Keratinocyte (primary cell): ENCODE data around the gene FTO. TPM values are rescaled to one million over a fixed set of nuclear protein-coding genes. Genes with fewer than 3 reads are reported as not detected.

Experiments
- DNase-seq: peaks from one replicate; pipeline ENCODE4 v3.0.0-alpha.2; 2011; ENCODE audit warnings: low read depth, missing footprints, low spot score
- FAIRE-seq: peaks from 2 replicates; lab custom pipeline; 2011; peaks lifted over from hg19 to GRCh38; lab: Jason Lieb, UNC
- H2AFZ ChIP-seq: 2 replicates; pipeline ENCODE4 v1.6.0; 2012; ENCODE audit warnings: low read length, control low read depth, inconsistent platforms; ENCODE audit not compliant: control insufficient read depth
- H3K27ac ChIP-seq: 2 replicates; pipeline ENCODE4 v1.5.1; 2011; ENCODE audit warnings: low read length; ENCODE audit not compliant: control insufficient read depth, insufficient read depth
- H3K27me3 ChIP-seq: 3 replicates; pipeline ENCODE4 v1.6.0; 2011; ENCODE audit warnings: low read length; ENCODE audit not compliant: control insufficient read depth, insufficient read depth; ENCODE audit errors: extremely low read depth
- H3K36me3 ChIP-seq, 2 experiments: 2 replicates in 1 of 2; 3 replicates in 1 of 2; pipeline ENCODE4 v1.5.1; 2011; ENCODE audit warnings: low read length in 2 of 2, mild to moderate bottlenecking in 1 of 2; ENCODE audit not compliant: control insufficient read depth in 2 of 2, insufficient read depth in 2 of 2; ENCODE audit errors: extremely low read depth in 1 of 2
- H3K4me1 ChIP-seq: 3 replicates; pipeline ENCODE4 v1.5.1; 2011; ENCODE audit warnings: low read length; ENCODE audit not compliant: control insufficient read depth, insufficient read depth; ENCODE audit errors: extremely low read depth
- H3K4me2 ChIP-seq: 3 replicates; pipeline ENCODE4 v1.6.0; 2011; ENCODE audit warnings: low read depth, low read length; ENCODE audit not compliant: control insufficient read depth, insufficient read depth; ENCODE audit errors: extremely low read depth
- H3K4me3 ChIP-seq, 3 experiments: fragments of 200-600 bp in 1 of 3; sonication (generic) in 1 of 3; 2 replicates in 2 of 3; 3 replicates in 1 of 3; pipeline ENCODE4 v1.5.1; 2011 to 2016; ENCODE audit warnings: low read length in 3 of 3, mild to moderate bottlenecking in 3 of 3, control low read depth in 2 of 3, inconsistent platforms in 1 of 3, low read depth in 1 of 3, mixed read lengths in 1 of 3, mixed run types in 1 of 3, moderate library complexity in 1 of 3; ENCODE audit not compliant: control insufficient read depth in 2 of 3, insufficient read depth in 2 of 3; ENCODE audit errors: extremely low read depth in 1 of 3
- H3K79me2 ChIP-seq: 2 replicates; pipeline ENCODE4 v1.6.0; 2012; ENCODE audit warnings: low read length; ENCODE audit not compliant: control insufficient read depth, insufficient read depth
- H3K9ac ChIP-seq: 3 replicates; pipeline ENCODE4 v1.6.0; 2011; ENCODE audit warnings: low read length; ENCODE audit not compliant: control insufficient read depth, insufficient read depth; ENCODE audit errors: extremely low read depth
- H3K9me1 ChIP-seq: 3 replicates; pipeline ENCODE4 v1.6.0; 2011; ENCODE audit warnings: low read length; ENCODE audit not compliant: control insufficient read depth, insufficient read depth; ENCODE audit errors: extremely low read depth
- H3K9me3 ChIP-seq: 2 replicates; pipeline ENCODE4 v1.5.1; 2012; ENCODE audit warnings: low read depth, low read length; ENCODE audit not compliant: control insufficient read depth
- H4K20me1 ChIP-seq: 3 replicates; pipeline ENCODE4 v1.6.0; 2011; ENCODE audit warnings: low read length; ENCODE audit not compliant: control insufficient read depth, insufficient read depth; ENCODE audit errors: extremely low read depth
- EZH2 ChIP-seq: IDR thresholded peaks from one replicate; pipeline ENCODE4 v1.6.1; 2012; ENCODE audit warnings: inconsistent platforms, mild to moderate bottlenecking, low read length, moderate library complexity
- dilution Hi-C: fragments of 300-500 bp; cut with MboI; formaldehyde crosslinking; loops from one replicate; pipeline ENCODE4 v1.7.0; 2020; ENCODE audit warnings: low sequenced_read_pairs; ENCODE audit not compliant: extremely low pct_ligation_motif_present
- polyA plus RNA-seq, 5 experiments: library from polyadenylated mRNA; depleted of rRNA in 3 of 5; stranded (reverse) in 3 of 5; stranded (forward) in 1 of 5; unstranded in 1 of 5; fragments of >200 nt; gene quantifications; 1 replicate in 1 of 5; 2 replicates in 3 of 5; 3 replicates in 1 of 5; pipeline versions ENCODE4 v1.2.1 to v1.2.3, GENCODE V29; 2011 to 2012; ENCODE audit warnings: missing spikeins in 2 of 5, low read depth in 1 of 5, low replicate concordance in 1 of 5
- TF ChIP-seq, protein P1 (sequence below), 3 experiments: IDR thresholded peaks in 1 of 3; conservative IDR thresholded peaks in 1 of 3; optimal IDR thresholded peaks in 1 of 3; 2 replicates in 2 of 3; 3 replicates in 1 of 3; pipeline versions ENCODE3 to v1.5.1; 2011; ENCODE audit warnings: low read length in 3 of 3, mild to moderate bottlenecking in 3 of 3, moderate library complexity in 2 of 3, control low read depth in 1 of 3, inconsistent platforms in 1 of 3; ENCODE audit not compliant: insufficient read depth in 2 of 3; ENCODE audit errors: extremely low read depth in 1 of 3

Gene FTO
- polyA plus RNA-seq, 1 donor (not counting 4 experiments of a cell fraction or from before 2014, with no cell fraction given), result 56.4 TPM

GRCh38 chr16:54153240-54153934 is 449.4 kb downstream of the FTO start:
- DNase-seq, result no peak
- Histone ChIP-seq H2AFZ (no peak overlapping the region), H3K4me1 (no peaks in the 10 kb centered on the region), H3K4me2 (no peak overlapping the region), H3K9me1 (no peaks in the 10 kb centered on the region), H3K4me3 (no peak overlapping the region), H3K79me2 (no peaks in the 10 kb centered on the region), H4K20me1 (no peaks in the 10 kb centered on the region), H3K27me3 (peaks cover 4% of the 10 kb centered on the region), H3K27ac (no peak overlapping the region), H3K9ac (no peak overlapping the region), H3K36me3 (no peaks in the 10 kb centered on the region), H3K9me3 (peaks cover 2% of the 10 kb centered on the region)
- FAIRE-seq, result no peak
- dilution Hi-C loops, result no loop called here
- TF ChIP-seq EZH2, result no peak
- TF ChIP-seq, protein P1, sequence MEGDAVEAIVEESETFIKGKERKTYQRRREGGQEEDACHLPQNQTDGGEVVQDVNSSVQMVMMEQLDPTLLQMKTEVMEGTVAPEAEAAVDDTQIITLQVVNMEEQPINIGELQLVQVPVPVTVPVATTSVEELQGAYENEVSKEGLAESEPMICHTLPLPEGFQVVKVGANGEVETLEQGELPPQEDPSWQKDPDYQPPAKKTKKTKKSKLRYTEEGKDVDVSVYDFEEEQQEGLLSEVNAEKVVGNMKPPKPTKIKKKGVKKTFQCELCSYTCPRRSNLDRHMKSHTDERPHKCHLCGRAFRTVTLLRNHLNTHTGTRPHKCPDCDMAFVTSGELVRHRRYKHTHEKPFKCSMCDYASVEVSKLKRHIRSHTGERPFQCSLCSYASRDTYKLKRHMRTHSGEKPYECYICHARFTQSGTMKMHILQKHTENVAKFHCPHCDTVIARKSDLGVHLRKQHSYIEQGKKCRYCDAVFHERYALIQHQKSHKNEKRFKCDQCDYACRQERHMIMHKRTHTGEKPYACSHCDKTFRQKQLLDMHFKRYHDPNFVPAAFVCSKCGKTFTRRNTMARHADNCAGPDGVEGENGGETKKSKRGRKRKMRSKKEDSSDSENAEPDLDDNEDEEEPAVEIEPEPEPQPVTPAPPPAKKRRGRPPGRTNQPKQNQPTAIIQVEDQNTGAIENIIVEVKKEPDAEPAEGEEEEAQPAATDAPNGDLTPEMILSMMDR (optimal IDR thresholded peaks at IDR 0.05 in 1 of 3, IDR thresholded peaks at IDR 0.05 in 1 of 3, conservative IDR thresholded peaks at IDR 0.05 in 1 of 3; ENCODE audit: extremely low read depth in 1 of 3, insufficient read depth in 2 of 3, low read length in 3 of 3), result no peak

GRCh38 chr16:54156349-54156748 is 452.4 kb downstream of the FTO start:
- no peaks in the 10 kb centered on the region for H3K36me3 ChIP-seq
- H3K9me1 ChIP-seq, result no peaks in the 10 kb centered on the region
- dilution Hi-C loops, result no loop called here
- H3K4me2 ChIP-seq, result no peak overlapping the region
- no peak overlapping the region for H3K27ac ChIP-seq
- no peak for TF ChIP-seq EZH2
- TF ChIP-seq, protein P1 (optimal IDR thresholded peaks at IDR 0.05 in 1 of 3, IDR thresholded peaks at IDR 0.05 in 1 of 3, conservative IDR thresholded peaks at IDR 0.05 in 1 of 3; ENCODE audit: extremely low read depth in 1 of 3, insufficient read depth in 2 of 3, low read length in 3 of 3), result no peak
- no peak for DNase-seq
- H3K4me1 ChIP-seq, result no peaks in the 10 kb centered on the region
- no peak overlapping the region for H3K9ac ChIP-seq
- FAIRE-seq, result no peak
- H3K9me3 ChIP-seq, result peaks cover 2% of the 10 kb centered on the region
- no peaks in the 10 kb centered on the region for H3K27me3 ChIP-seq
- H4K20me1 ChIP-seq, result no peaks in the 10 kb centered on the region
- no peaks in the 10 kb centered on the region for H3K79me2 ChIP-seq
- H3K4me3 ChIP-seq, result no peak overlapping the region
- no peak overlapping the region for H2AFZ ChIP-seq
